HEK293T (cell line): Measurements from ENCODE around the gene SCN9A.

Experiments
- CTCF ChIA-PET: fragments of 350-600 bp; formaldehyde crosslinking; extraction: SDS; loops from one replicate; lab custom pipeline; 2021; ENCODE audit warnings: antibody characterized with exemption, inconsistent platforms; lab: Yijun Ruan, JAX
- POLR2A ChIA-PET: fragments of 350-600 bp; formaldehyde crosslinking; extraction: SDS; loops from one replicate; lab custom pipeline; 2020; ENCODE audit warnings: antibody characterized with exemption, inconsistent platforms; lab: Yijun Ruan, JAX
- DNase-seq: peaks from one replicate; pipeline ENCODE4 v3.0.0; 2012; ENCODE audit warnings: mixed read lengths; ENCODE audit errors: extremely low spot score
- ARNT ChIP-seq: fragments of 450-650 bp; IDR thresholded peaks from 2 replicates; pipeline ENCODE4 v1.6.1; 2017; ENCODE audit warnings: mild to moderate bottlenecking
- BHLHE40 ChIP-seq: fragments of 450-650 bp; IDR thresholded peaks from 2 replicates; pipeline ENCODE4 v1.6.1; 2016; ENCODE audit warnings: mild to moderate bottlenecking, moderate library complexity, borderline replicate concordance
- CTBP1 ChIP-seq: fragments of 450-650 bp; IDR thresholded peaks from 2 replicates; pipeline ENCODE4 v1.6.1; 2016; ENCODE audit warnings: borderline replicate concordance
- ELF4 ChIP-seq: fragments of 450-650 bp; IDR thresholded peaks from 2 replicates; pipeline ENCODE4 v1.6.1; 2017; ENCODE audit warnings: antibody characterized with exemption
- FOXA1 ChIP-seq: fragments of 450-650 bp; IDR thresholded peaks from 2 replicates; pipeline ENCODE4 v1.6.1; 2016; ENCODE audit warnings: mild to moderate bottlenecking
- FOXK2 ChIP-seq: fragments of 450-650 bp; IDR thresholded peaks from 2 replicates; pipeline ENCODE4 v1.6.1; 2016; ENCODE audit warnings: mild to moderate bottlenecking
- FOXM1 ChIP-seq: fragments of 450-650 bp; IDR thresholded peaks from 2 replicates; pipeline ENCODE4 v1.6.1; 2017; ENCODE audit warnings: mild to moderate bottlenecking, borderline replicate concordance
- HDGF ChIP-seq: fragments of 450-650 bp; IDR thresholded peaks from 2 replicates; pipeline ENCODE4 v1.6.1; 2017; ENCODE audit warnings: antibody characterized with exemption, borderline replicate concordance
- L3MBTL2 ChIP-seq: fragments of 450-650 bp; conservative IDR thresholded peaks from 2 replicates; pipeline ENCODE4 v1.6.1; 2016; ENCODE audit warnings: mild to moderate bottlenecking
- LEF1 ChIP-seq: fragments of 450-650 bp; IDR thresholded peaks from 2 replicates; pipeline ENCODE4 v1.6.1; 2017; ENCODE audit warnings: mild to moderate bottlenecking, borderline replicate concordance
- NFRKB ChIP-seq: fragments of 450-650 bp; IDR thresholded peaks from 2 replicates; pipeline ENCODE4 v1.6.1; 2016; ENCODE audit warnings: mild to moderate bottlenecking, moderate library complexity
- SP1 ChIP-seq: fragments of 450-650 bp; IDR thresholded peaks from 2 replicates; pipeline ENCODE4 v1.6.1; 2017
- SUZ12 ChIP-seq: fragments of 450-650 bp; IDR thresholded peaks from 2 replicates; pipeline ENCODE4 v1.6.1; 2016; ENCODE audit warnings: mild to moderate bottlenecking
- TARDBP ChIP-seq: fragments of 450-650 bp; IDR thresholded peaks from 2 replicates; pipeline ENCODE4 v1.6.1; 2016
- ZNF384 ChIP-seq: fragments of 450-650 bp; IDR thresholded peaks from 2 replicates; pipeline ENCODE4 v1.6.1; 2016
- TF ChIP-seq, protein P1 (sequence below): fragments of 450-650 bp; IDR thresholded peaks from 2 replicates; pipeline ENCODE4 v1.6.1; 2016

SCN9A gene

DNA sequence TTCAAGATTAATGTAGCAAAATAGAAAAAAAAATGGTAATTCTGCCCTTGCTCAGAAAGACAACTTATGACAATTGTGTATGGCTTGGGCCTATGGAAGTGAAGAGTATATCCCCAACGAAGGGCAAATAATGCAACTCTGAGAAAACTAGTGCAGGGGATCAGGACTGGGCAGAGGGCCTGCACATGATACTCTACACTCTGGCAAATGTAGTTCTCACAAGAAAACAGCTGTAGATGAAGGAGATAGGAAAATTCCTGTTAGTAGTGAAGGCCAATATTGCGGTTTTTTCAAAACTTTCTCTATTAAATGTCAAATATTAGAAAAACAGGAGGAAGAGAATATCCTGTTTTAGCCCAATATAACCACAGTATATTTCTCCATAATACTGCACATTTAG lies 77.8 kb downstream of the SCN9A start:
- POLR2A ChIA-PET: no interaction called here
- no peak for DNase-seq
- TF ChIP-seq L3MBTL2: no peak
- TF ChIP-seq, protein P1, sequence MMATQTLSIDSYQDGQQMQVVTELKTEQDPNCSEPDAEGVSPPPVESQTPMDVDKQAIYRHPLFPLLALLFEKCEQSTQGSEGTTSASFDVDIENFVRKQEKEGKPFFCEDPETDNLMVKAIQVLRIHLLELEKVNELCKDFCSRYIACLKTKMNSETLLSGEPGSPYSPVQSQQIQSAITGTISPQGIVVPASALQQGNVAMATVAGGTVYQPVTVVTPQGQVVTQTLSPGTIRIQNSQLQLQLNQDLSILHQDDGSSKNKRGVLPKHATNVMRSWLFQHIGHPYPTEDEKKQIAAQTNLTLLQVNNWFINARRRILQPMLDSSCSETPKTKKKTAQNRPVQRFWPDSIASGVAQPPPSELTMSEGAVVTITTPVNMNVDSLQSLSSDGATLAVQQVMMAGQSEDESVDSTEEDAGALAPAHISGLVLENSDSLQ: no peak
- no peak for TF ChIP-seq NFRKB
- TF ChIP-seq FOXA1: no peak
- TF ChIP-seq HDGF: no peak
- no peak for TF ChIP-seq FOXK2
- TF ChIP-seq ARNT: no peak
- no peak for TF ChIP-seq ELF4
- TF ChIP-seq SP1: no peak
- no peak for TF ChIP-seq ZNF384
- TF ChIP-seq CTBP1: no peak
- TF ChIP-seq BHLHE40: no peak
- TF ChIP-seq TARDBP: no peak
- no peak for TF ChIP-seq FOXM1
- TF ChIP-seq SUZ12: no peak
- no peak for TF ChIP-seq LEF1
- CTCF ChIA-PET: no interaction called here

GRCh38 chr2:166293984-166294383 lies 81.8 kb downstream of the SCN9A start:
- DNase-seq: no peak
- CTCF ChIA-PET: no interaction called here
- POLR2A ChIA-PET: no interaction called here
- TF ChIP-seq SUZ12 (no peak), ELF4 (no peak), BHLHE40 (no peak), FOXK2 (no peak), SP1 (no peak), HDGF (no peak), L3MBTL2 (no peak), NFRKB (no peak)
- TF ChIP-seq, protein P1: no peak

DNA sequence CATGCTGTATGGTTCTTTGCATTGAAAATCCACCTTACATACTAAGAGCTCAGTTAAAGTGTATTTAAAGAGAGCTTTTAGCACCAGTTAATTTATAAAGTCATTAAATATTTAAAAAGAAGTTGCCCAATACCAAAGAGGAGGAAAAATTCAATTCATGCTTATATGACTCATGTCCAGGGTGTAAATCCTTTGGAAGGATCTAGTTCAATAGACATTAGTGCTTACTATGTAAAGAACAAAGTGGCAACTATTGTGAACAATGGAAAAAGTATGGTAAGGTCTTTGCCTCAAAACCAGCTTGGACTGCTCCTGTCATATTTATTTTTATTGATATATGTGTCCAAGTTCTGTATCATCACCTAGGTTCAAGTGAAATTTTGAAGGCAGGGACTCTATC lies 90.5 kb downstream of the SCN9A start:
- TF ChIP-seq, protein P1: no peak
- POLR2A ChIA-PET: no interaction called here
- DNase-seq: no peak
- CTCF ChIA-PET: no interaction called here

DNA sequence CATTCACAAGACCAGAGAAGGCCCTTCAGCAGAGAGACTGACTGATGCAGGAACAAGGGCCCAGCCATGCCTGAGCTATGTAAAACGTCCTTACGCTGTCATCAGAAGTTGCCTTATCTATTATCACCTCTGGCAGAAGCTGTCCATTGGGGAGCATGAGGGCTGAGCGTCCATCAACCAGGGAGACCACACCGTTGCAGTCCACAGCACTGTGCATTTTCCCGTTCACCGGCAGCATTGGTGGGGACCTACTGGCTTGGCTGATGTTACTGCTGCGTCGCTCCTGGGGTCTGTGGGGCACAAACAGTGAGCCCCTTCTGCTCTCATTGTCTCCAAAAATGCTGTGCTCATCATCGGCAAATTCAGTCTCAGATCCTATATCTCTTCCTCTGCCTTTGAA lies 91.4 kb downstream of the SCN9A start:
- POLR2A ChIA-PET: no interaction called here
- TF ChIP-seq HDGF (no peak), CTBP1 (no peak), ELF4 (no peak), ARNT (no peak), FOXM1 (no peak), LEF1 (no peak)
- TF ChIP-seq, protein P1: no peak
- CTCF ChIA-PET: no interaction called here
- no peak for DNase-seq

- ChIA-PET POLR2A (no interaction called here), CTCF (no interaction called here)
- DNase-seq: no peak
- TF ChIP-seq ELF4 (no peak), CTBP1 (no peak), NFRKB (no peak), SP1 (no peak), HDGF (no peak), SUZ12 (no peak), FOXK2 (no peak), BHLHE40 (no peak), FOXM1 (no peak), L3MBTL2 (no peak), ARNT (no peak), LEF1 (no peak)
- TF ChIP-seq, protein P1: no peak
These were observed 93.6 kb downstream of the SCN9A start for GRCh38 chr2:166282154-166282553.

DNA sequence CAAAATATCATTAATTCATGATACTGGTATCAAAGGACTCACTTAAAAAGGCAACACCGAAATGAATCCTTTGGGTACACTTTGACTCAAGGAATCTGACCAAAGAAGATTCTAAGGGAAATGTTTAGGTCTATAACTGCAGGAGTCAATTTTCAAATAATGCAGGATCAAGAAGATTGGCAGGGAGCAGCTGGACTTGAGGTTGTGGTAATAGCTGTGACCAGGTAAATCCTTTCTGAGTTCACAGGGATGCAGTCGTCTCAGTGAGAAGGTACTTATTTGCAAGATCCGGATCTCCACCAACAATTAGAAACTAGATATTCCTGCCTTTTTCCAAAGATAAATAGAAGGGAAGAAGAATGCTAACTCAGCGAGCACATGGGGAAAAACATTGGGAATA lies 96.9 kb downstream of the SCN9A start:
- ChIA-PET CTCF (no interaction called here), POLR2A (no interaction called here)
- TF ChIP-seq FOXK2 (no peak), FOXA1 (no peak), HDGF (no peak), ELF4 (no peak), ZNF384 (no peak), BHLHE40 (no peak), SUZ12 (no peak), TARDBP (no peak), FOXM1 (no peak), ARNT (no peak), LEF1 (no peak), CTBP1 (no peak), L3MBTL2 (no peak), SP1 (no peak), NFRKB (no peak)
- TF ChIP-seq, protein P1: no peak
- DNase-seq: no peak
